Measurements from ENCODE around the gene PRSS3. TPM values are rescaled to one million over a fixed set of nuclear protein-coding genes. Genes with fewer than 3 reads are reported as not detected.
"Not testable (repeated sequence)": the region's sequence is repeated elsewhere in the genome, so short reads cannot be mapped to it uniquely, and the experiment has no call there.

The PRSS3 gene
- total RNA-seq, 1 donor from 2014 or later: not detected

DNA sequence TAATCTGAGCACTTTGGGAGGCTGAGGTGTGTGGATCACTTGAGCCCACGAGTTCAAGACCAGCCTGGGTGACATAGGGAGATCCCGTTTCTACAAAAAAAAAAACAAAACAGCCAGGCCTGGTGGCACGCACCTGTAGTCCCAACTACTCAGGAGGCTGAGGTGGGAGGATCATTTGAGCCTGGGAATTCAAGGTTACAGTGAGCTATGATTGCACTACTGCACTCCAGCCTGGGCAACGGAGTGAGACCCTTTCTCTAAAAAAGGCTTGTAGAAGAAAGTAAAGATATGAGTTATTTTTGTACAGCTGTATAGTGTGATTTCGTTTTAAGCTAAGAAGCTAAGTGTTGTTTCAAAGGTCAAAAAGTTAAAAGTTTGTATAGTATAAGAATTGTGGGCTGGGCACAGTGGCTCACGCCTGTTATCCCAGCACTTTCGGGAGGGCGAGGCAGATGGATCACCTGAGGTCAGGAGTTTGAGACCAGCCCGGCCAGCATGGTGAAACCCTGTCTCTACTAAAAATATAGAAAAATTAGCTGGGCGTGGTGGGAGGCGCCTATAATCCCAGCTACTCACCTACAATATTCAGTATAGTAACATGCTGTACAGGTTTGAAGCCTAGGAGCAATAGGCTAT, 40.4 kb downstream of the PRSS3 start:
- Mint-ChIP-seq H3K4me1 (ENCODE audit: low read depth) (peaks cover 21% of the 10 kb centered on the region), H3K27me3 (ENCODE audit: insufficient read depth) (no peaks in the 10 kb centered on the region), H3K9me3 (no peaks in the 10 kb centered on the region), H3K4me3 (no peak overlapping the region), H3K36me3 (ENCODE audit: low read depth) (peaks cover 4% of the 10 kb centered on the region), H3K27ac (peak overlapping the region; percentile 40)
- no peak for DNase-seq (ENCODE audit: low spot score)
- intact Hi-C loops (cut with micrococcal nuclease): loop anchor here (1.0 kb wide), 1 partner anchor 16 kb away; no protein-coding TSS in a partner anchor

DNA sequence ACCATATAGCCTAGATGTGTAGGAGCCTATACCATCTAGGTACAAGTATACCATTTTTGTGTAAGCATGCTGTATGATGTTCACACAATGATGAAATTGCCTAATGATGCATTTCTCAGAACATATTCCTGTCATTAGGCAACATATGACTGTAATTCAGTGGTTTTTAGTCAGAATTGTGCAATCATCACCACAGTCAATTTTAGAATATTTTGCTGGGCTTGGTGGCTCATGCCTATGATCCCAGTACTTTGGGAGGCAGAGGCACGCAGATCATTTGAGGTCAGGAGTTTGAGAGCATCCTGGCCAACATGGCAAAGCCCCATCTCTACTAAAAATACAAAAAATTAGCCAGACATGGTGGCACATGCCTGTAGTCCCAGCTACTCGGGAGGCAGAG, 40.9 kb downstream of the PRSS3 start:
- H3K4me3 Mint-ChIP-seq; H3K27ac Mint-ChIP-seq; DNase-seq (ENCODE audit: low spot score); H3K27me3 Mint-ChIP-seq (ENCODE audit: insufficient read depth); H3K9me3 Mint-ChIP-seq; H3K36me3 Mint-ChIP-seq (ENCODE audit: low read depth): not testable (repeated sequence)
- H3K4me1 Mint-ChIP-seq (ENCODE audit: low read depth): peaks cover 21% of the 10 kb centered on the region
- intact Hi-C loops (cut with micrococcal nuclease): loop anchor here (1.0 kb wide), 1 partner anchor 17 kb away; no protein-coding TSS in a partner anchor

GRCh38 chr9:33837138-33837537, 41.8 kb downstream of the PRSS3 start:
- Mint-ChIP-seq H3K27ac (no peak overlapping the region), H3K9me3 (no peaks in the 10 kb centered on the region), H3K36me3 (ENCODE audit: low read depth) (peaks cover 4% of the 10 kb centered on the region), H3K4me1 (ENCODE audit: low read depth) (peaks cover 21% of the 10 kb centered on the region), H3K27me3 (ENCODE audit: insufficient read depth) (no peaks in the 10 kb centered on the region), H3K4me3 (no peak overlapping the region)
- intact Hi-C loops (cut with micrococcal nuclease): no loop called here
- no peak for DNase-seq (ENCODE audit: low spot score)

GRCh38 chr9:33840381-33840780, 45.0 kb downstream of the PRSS3 start:
- Mint-ChIP-seq H3K9me3 (no peaks in the 10 kb centered on the region), H3K36me3 (ENCODE audit: low read depth) (peaks cover 6% of the 10 kb centered on the region), H3K4me3 (no peak overlapping the region), H3K4me1 (ENCODE audit: low read depth) (peaks cover 17% of the 10 kb centered on the region), H3K27me3 (ENCODE audit: insufficient read depth) (no peaks in the 10 kb centered on the region), H3K27ac (no peak overlapping the region)
- intact Hi-C loops (cut with micrococcal nuclease): no loop called here
- DNase-seq (ENCODE audit: low spot score): no peak

DNA sequence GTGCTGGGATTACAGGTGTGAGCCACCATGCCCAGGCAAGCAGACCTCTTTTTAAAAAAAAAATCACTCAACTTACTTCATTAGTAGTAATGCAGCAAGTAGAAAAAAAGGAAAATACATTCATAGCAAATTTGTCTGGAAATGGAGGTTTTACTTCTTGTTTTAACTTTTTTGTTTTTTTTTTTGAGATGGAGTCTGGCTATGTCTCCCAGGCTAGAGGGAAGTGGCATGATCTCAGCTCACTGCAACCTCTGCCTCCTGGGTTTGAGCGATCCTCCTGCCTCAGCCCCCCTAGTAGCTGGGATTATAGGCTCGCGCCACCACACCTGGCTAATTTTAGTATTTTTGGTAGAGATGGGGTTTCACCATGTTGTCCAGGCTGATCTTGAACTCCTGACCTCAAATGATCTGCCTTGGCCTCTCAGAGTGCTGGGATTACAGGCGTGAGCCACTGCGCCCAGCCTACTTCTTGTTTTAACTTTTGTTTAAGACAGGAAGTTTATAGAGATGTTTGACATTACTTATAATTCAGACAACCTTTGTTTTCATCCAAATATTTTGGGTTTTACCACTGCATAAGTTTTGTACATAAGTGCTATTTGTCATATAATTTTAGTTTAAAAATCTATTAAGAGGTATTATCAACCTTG, 48.1 kb downstream of the PRSS3 start:
- Mint-ChIP-seq H3K4me1 (ENCODE audit: low read depth) (peaks cover 11% of the 10 kb centered on the region), H3K27me3 (ENCODE audit: insufficient read depth) (no peaks in the 10 kb centered on the region), H3K36me3 (ENCODE audit: low read depth) (peaks cover 9% of the 10 kb centered on the region), H3K27ac (no peak overlapping the region), H3K9me3 (no peaks in the 10 kb centered on the region), H3K4me3 (no peak overlapping the region)
- no peak for DNase-seq (ENCODE audit: low spot score)
- intact Hi-C loops (cut with micrococcal nuclease): no loop called here

- no peak for DNase-seq (ENCODE audit: low spot score)
- no peaks in the 10 kb centered on the region for H3K27me3 Mint-ChIP-seq (ENCODE audit: insufficient read depth)
- H3K4me1 Mint-ChIP-seq (ENCODE audit: low read depth): peaks cover 23% of the 10 kb centered on the region
- peaks cover 6% of the 10 kb centered on the region for H3K36me3 Mint-ChIP-seq (ENCODE audit: low read depth)
- H3K4me3 Mint-ChIP-seq: no peak overlapping the region
- intact Hi-C loops (cut with micrococcal nuclease): no loop called here
- no peak overlapping the region for H3K27ac Mint-ChIP-seq
- no peaks in the 10 kb centered on the region for H3K9me3 Mint-ChIP-seq
Measured at GRCh38 chr9:33846231-33846630, 50.9 kb downstream of the PRSS3 start.

GRCh38 chr9:33847894-33848205, 52.5 kb downstream of the PRSS3 start:
- intact Hi-C loops (cut with micrococcal nuclease); H3K27ac Mint-ChIP-seq; H3K27me3 Mint-ChIP-seq (ENCODE audit: insufficient read depth); H3K9me3 Mint-ChIP-seq; H3K4me3 Mint-ChIP-seq; DNase-seq (ENCODE audit: low spot score); H3K36me3 Mint-ChIP-seq (ENCODE audit: low read depth): not testable (repeated sequence)
- H3K4me1 Mint-ChIP-seq (ENCODE audit: low read depth): peaks cover 23% of the 10 kb centered on the region

Other genes with a start within 250 kb of the PRSS3 start
- gene UBE2R2, start 21.6 kb downstream of the PRSS3 start, total RNA-seq: 40.0 and 41.0 TPM in 2 replicates